ENCODE data around the gene CLSTN2.

Gene CLSTN2

GRCh38 chr3:140599009-140599408 lies 664.0 kb downstream of the CLSTN2 start:
- Histone ChIP-seq H3K27me3 (ENCODE audit: insufficient read depth, low read length) (no peaks in the 10 kb centered on the region), H2AFZ (ENCODE audit: low read depth, low read length) (no peak overlapping the region), H3K36me3 (ENCODE audit: insufficient read depth, low read length) (no peaks in the 10 kb centered on the region), H3K4me3 (ENCODE audit: low read length) (no peak overlapping the region), H3K9me3 (ENCODE audit: low read length) (no peaks in the 10 kb centered on the region), H3K4me1 (ENCODE audit: insufficient read depth, low read length) (no peaks in the 10 kb centered on the region)

- Histone ChIP-seq H3K4me3 (ENCODE audit: low read length) (no peak overlapping the region), H3K36me3 (ENCODE audit: insufficient read depth, low read length) (no peaks in the 10 kb centered on the region), H3K4me1 (ENCODE audit: insufficient read depth, low read length) (no peaks in the 10 kb centered on the region), H3K27me3 (ENCODE audit: insufficient read depth, low read length) (no peaks in the 10 kb centered on the region), H3K9me3 (ENCODE audit: low read length) (no peaks in the 10 kb centered on the region), H2AFZ (ENCODE audit: low read depth, low read length) (no peak overlapping the region)
Measured at GRCh38 chr3:140599496-140599895, 664.5 kb downstream of the CLSTN2 start.

GRCh38 chr3:140601881-140602280 lies 666.9 kb downstream of the CLSTN2 start:
- H3K27me3 ChIP-seq (ENCODE audit: insufficient read depth, low read length), result no peaks in the 10 kb centered on the region
- H3K4me3 ChIP-seq (ENCODE audit: low read length), result no peak overlapping the region
- H3K4me1 ChIP-seq (ENCODE audit: insufficient read depth, low read length), result no peaks in the 10 kb centered on the region
- H3K9me3 ChIP-seq (ENCODE audit: low read length), result no peaks in the 10 kb centered on the region
- no peaks in the 10 kb centered on the region for H3K36me3 ChIP-seq (ENCODE audit: insufficient read depth, low read length)
- H2AFZ ChIP-seq (ENCODE audit: low read depth, low read length), result no peak overlapping the region

GRCh38 chr3:140602781-140603180 lies 667.8 kb downstream of the CLSTN2 start:
- H3K4me1 ChIP-seq (ENCODE audit: insufficient read depth, low read length), result no peaks in the 10 kb centered on the region
- H3K36me3 ChIP-seq (ENCODE audit: insufficient read depth, low read length), result no peaks in the 10 kb centered on the region
- H2AFZ ChIP-seq (ENCODE audit: low read depth, low read length), result no peak overlapping the region
- H3K27me3 ChIP-seq (ENCODE audit: insufficient read depth, low read length), result no peaks in the 10 kb centered on the region
- no peaks in the 10 kb centered on the region for H3K9me3 ChIP-seq (ENCODE audit: low read length)
- no peak overlapping the region for H3K4me3 ChIP-seq (ENCODE audit: low read length)

GRCh38 chr3:140603766-140604165 lies 668.8 kb downstream of the CLSTN2 start:
- H2AFZ ChIP-seq (ENCODE audit: low read depth, low read length), result no peak overlapping the region
- no peak overlapping the region for H3K4me3 ChIP-seq (ENCODE audit: low read length)
- H3K36me3 ChIP-seq (ENCODE audit: insufficient read depth, low read length), result no peaks in the 10 kb centered on the region
- H3K27me3 ChIP-seq (ENCODE audit: insufficient read depth, low read length), result no peaks in the 10 kb centered on the region
- no peaks in the 10 kb centered on the region for H3K4me1 ChIP-seq (ENCODE audit: insufficient read depth, low read length)
- no peaks in the 10 kb centered on the region for H3K9me3 ChIP-seq (ENCODE audit: low read length)

GRCh38 chr3:140610544-140610943 lies 675.6 kb downstream of the CLSTN2 start:
- Histone ChIP-seq H3K4me3 (ENCODE audit: low read length) (no peak overlapping the region), H3K9me3 (ENCODE audit: low read length) (no peaks in the 10 kb centered on the region), H3K27me3 (ENCODE audit: insufficient read depth, low read length) (no peaks in the 10 kb centered on the region), H2AFZ (ENCODE audit: low read depth, low read length) (no peak overlapping the region), H3K4me1 (ENCODE audit: insufficient read depth, low read length) (no peaks in the 10 kb centered on the region), H3K36me3 (ENCODE audit: insufficient read depth, low read length) (no peaks in the 10 kb centered on the region)

- H3K36me3 ChIP-seq (ENCODE audit: insufficient read depth, low read length), result no peaks in the 10 kb centered on the region
- no peak overlapping the region for H3K4me3 ChIP-seq (ENCODE audit: low read length)
- no peak overlapping the region for H2AFZ ChIP-seq (ENCODE audit: low read depth, low read length)
- H3K4me1 ChIP-seq (ENCODE audit: insufficient read depth, low read length), result no peaks in the 10 kb centered on the region
- H3K9me3 ChIP-seq (ENCODE audit: low read length), result no peaks in the 10 kb centered on the region
- H3K27me3 ChIP-seq (ENCODE audit: insufficient read depth, low read length), result no peaks in the 10 kb centered on the region
Measured at GRCh38 chr3:140614001-140614400, 679.0 kb downstream of the CLSTN2 start.

- no peak overlapping the region for H3K4me3 ChIP-seq (ENCODE audit: low read length)
- H3K36me3 ChIP-seq (ENCODE audit: insufficient read depth, low read length), result no peaks in the 10 kb centered on the region
- H3K27me3 ChIP-seq (ENCODE audit: insufficient read depth, low read length), result no peaks in the 10 kb centered on the region
- no peaks in the 10 kb centered on the region for H3K9me3 ChIP-seq (ENCODE audit: low read length)
- H2AFZ ChIP-seq (ENCODE audit: low read depth, low read length), result no peak overlapping the region
- no peaks in the 10 kb centered on the region for H3K4me1 ChIP-seq (ENCODE audit: insufficient read depth, low read length)
Measured at GRCh38 chr3:140617135-140617534, 682.1 kb downstream of the CLSTN2 start.

GRCh38 chr3:140626856-140627255 lies 691.9 kb downstream of the CLSTN2 start:
- H3K27me3 ChIP-seq (ENCODE audit: insufficient read depth, low read length), result no peaks in the 10 kb centered on the region

More at GRCh38 chr3:140626856-140627255, 691.9 kb downstream of the CLSTN2 start:
- H3K36me3 ChIP-seq (ENCODE audit: insufficient read depth, low read length), result no peaks in the 10 kb centered on the region
- no peaks in the 10 kb centered on the region for H3K9me3 ChIP-seq (ENCODE audit: low read length)
- H2AFZ ChIP-seq (ENCODE audit: low read depth, low read length), result no peak overlapping the region
- no peak overlapping the region for H3K4me3 ChIP-seq (ENCODE audit: low read length)
- H3K4me1 ChIP-seq (ENCODE audit: insufficient read depth, low read length), result no peaks in the 10 kb centered on the region

Data from neuron (in vitro differentiated cells).